ENCODE results near the gene ST7.

The ST7 gene

GRCh38 chr7:117248829-117249228, 295.5 kb downstream of the ST7 start:
- Histone ChIP-seq H3K9me3 (ENCODE audit: control insufficient read depth in 5 of 5, low read length in 5 of 5) (no peaks in the 10 kb centered on the region), H3K36me3 (ENCODE audit: control insufficient read depth in 5 of 5, insufficient read depth in 5 of 5, low read length in 5 of 5) (no peaks in the 10 kb centered on the region), H3K27me3 (ENCODE audit: control insufficient read depth in 5 of 5, insufficient read depth in 4 of 5, low read length in 5 of 5) (no peaks in the 10 kb centered on the region), H3K27ac (ENCODE audit: low read depth, low read length) (no peak overlapping the region), H3K9ac (ENCODE audit: low read length in 5 of 5) (no peak overlapping the region), H3K4me1 (ENCODE audit: control insufficient read depth in 5 of 5, insufficient read depth in 5 of 5, low read length in 5 of 5) (no peaks in the 10 kb centered on the region), H3K4me3 (ENCODE audit: low read depth in 1 of 5, low read length in 5 of 5) (no peak overlapping the region)

GRCh38 chr7:117249696-117250095, 296.4 kb downstream of the ST7 start:
- H3K27me3 ChIP-seq (ENCODE audit: control insufficient read depth in 5 of 5, insufficient read depth in 4 of 5, low read length in 5 of 5), result no peaks in the 10 kb centered on the region
- H3K36me3 ChIP-seq (ENCODE audit: control insufficient read depth in 5 of 5, insufficient read depth in 5 of 5, low read length in 5 of 5), result no peaks in the 10 kb centered on the region
- H3K9me3 ChIP-seq (ENCODE audit: control insufficient read depth in 5 of 5, low read length in 5 of 5), result no peaks in the 10 kb centered on the region
- no peaks in the 10 kb centered on the region for H3K4me1 ChIP-seq (ENCODE audit: control insufficient read depth in 5 of 5, insufficient read depth in 5 of 5, low read length in 5 of 5)
- no peak overlapping the region for H3K9ac ChIP-seq (ENCODE audit: low read length in 5 of 5)
- H3K4me3 ChIP-seq (ENCODE audit: low read depth in 1 of 5, low read length in 5 of 5), result no peak overlapping the region
- H3K27ac ChIP-seq (ENCODE audit: low read depth, low read length), result no peak overlapping the region

GRCh38 chr7:117250245-117250644, 296.9 kb downstream of the ST7 start:
- H3K9me3 ChIP-seq (ENCODE audit: control insufficient read depth in 5 of 5, low read length in 5 of 5), result no peaks in the 10 kb centered on the region
- no peaks in the 10 kb centered on the region for H3K4me1 ChIP-seq (ENCODE audit: control insufficient read depth in 5 of 5, insufficient read depth in 5 of 5, low read length in 5 of 5)
- no peak overlapping the region for H3K4me3 ChIP-seq (ENCODE audit: low read depth in 1 of 5, low read length in 5 of 5)
- no peaks in the 10 kb centered on the region for H3K36me3 ChIP-seq (ENCODE audit: control insufficient read depth in 5 of 5, insufficient read depth in 5 of 5, low read length in 5 of 5)
- no peak overlapping the region for H3K27ac ChIP-seq (ENCODE audit: low read depth, low read length)
- no peaks in the 10 kb centered on the region for H3K27me3 ChIP-seq (ENCODE audit: control insufficient read depth in 5 of 5, insufficient read depth in 4 of 5, low read length in 5 of 5)
- no peak overlapping the region for H3K9ac ChIP-seq (ENCODE audit: low read length in 5 of 5)

- no peak overlapping the region for H3K4me3 ChIP-seq (ENCODE audit: low read depth in 1 of 5, low read length in 5 of 5)
- no peak overlapping the region for H3K27ac ChIP-seq (ENCODE audit: low read depth, low read length)
- no peaks in the 10 kb centered on the region for H3K36me3 ChIP-seq (ENCODE audit: control insufficient read depth in 5 of 5, insufficient read depth in 5 of 5, low read length in 5 of 5)
- H3K9ac ChIP-seq (ENCODE audit: low read length in 5 of 5), result no peak overlapping the region
- H3K27me3 ChIP-seq (ENCODE audit: control insufficient read depth in 5 of 5, insufficient read depth in 4 of 5, low read length in 5 of 5), result no peaks in the 10 kb centered on the region
- no peaks in the 10 kb centered on the region for H3K4me1 ChIP-seq (ENCODE audit: control insufficient read depth in 5 of 5, insufficient read depth in 5 of 5, low read length in 5 of 5)
- H3K9me3 ChIP-seq (ENCODE audit: control insufficient read depth in 5 of 5, low read length in 5 of 5), result no peaks in the 10 kb centered on the region
Measured at GRCh38 chr7:117250801-117251200, 297.5 kb downstream of the ST7 start.

GRCh38 chr7:117251687-117252086, 298.4 kb downstream of the ST7 start:
- H3K9me3 ChIP-seq (ENCODE audit: control insufficient read depth in 5 of 5, low read length in 5 of 5), result no peaks in the 10 kb centered on the region
- no peaks in the 10 kb centered on the region for H3K27me3 ChIP-seq (ENCODE audit: control insufficient read depth in 5 of 5, insufficient read depth in 4 of 5, low read length in 5 of 5)
- H3K36me3 ChIP-seq (ENCODE audit: control insufficient read depth in 5 of 5, insufficient read depth in 5 of 5, low read length in 5 of 5), result no peaks in the 10 kb centered on the region
- no peaks in the 10 kb centered on the region for H3K4me1 ChIP-seq (ENCODE audit: control insufficient read depth in 5 of 5, insufficient read depth in 5 of 5, low read length in 5 of 5)
- H3K4me3 ChIP-seq (ENCODE audit: low read depth in 1 of 5, low read length in 5 of 5), result no peak overlapping the region
- H3K27ac ChIP-seq (ENCODE audit: low read depth, low read length), result no peak overlapping the region
- H3K9ac ChIP-seq (ENCODE audit: low read length in 5 of 5), result no peak overlapping the region

- Histone ChIP-seq H3K4me3 (ENCODE audit: low read depth in 1 of 5, low read length in 5 of 5) (no peak overlapping the region), H3K27ac (ENCODE audit: low read depth, low read length) (no peak overlapping the region), H3K36me3 (ENCODE audit: control insufficient read depth in 5 of 5, insufficient read depth in 5 of 5, low read length in 5 of 5) (no peaks in the 10 kb centered on the region), H3K9ac (ENCODE audit: low read length in 5 of 5) (no peak overlapping the region), H3K27me3 (ENCODE audit: control insufficient read depth in 5 of 5, insufficient read depth in 4 of 5, low read length in 5 of 5) (no peaks in the 10 kb centered on the region), H3K9me3 (ENCODE audit: control insufficient read depth in 5 of 5, low read length in 5 of 5) (no peaks in the 10 kb centered on the region), H3K4me1 (ENCODE audit: control insufficient read depth in 5 of 5, insufficient read depth in 5 of 5, low read length in 5 of 5) (no peaks in the 10 kb centered on the region)
Measured at GRCh38 chr7:117259615-117260014, 306.3 kb downstream of the ST7 start.

GRCh38 chr7:117262546-117262945, 309.2 kb downstream of the ST7 start:
- Histone ChIP-seq H3K27me3 (ENCODE audit: control insufficient read depth in 5 of 5, insufficient read depth in 4 of 5, low read length in 5 of 5) (no peaks in the 10 kb centered on the region), H3K4me3 (ENCODE audit: low read depth in 1 of 5, low read length in 5 of 5) (no peak overlapping the region), H3K36me3 (ENCODE audit: control insufficient read depth in 5 of 5, insufficient read depth in 5 of 5, low read length in 5 of 5) (no peaks in the 10 kb centered on the region)

GRCh38 chr7:117264716-117265115, 311.4 kb downstream of the ST7 start:
- H3K9me3 ChIP-seq (ENCODE audit: control insufficient read depth in 5 of 5, low read length in 5 of 5), result no peaks in the 10 kb centered on the region
- H3K9ac ChIP-seq (ENCODE audit: low read length in 5 of 5), result no peak overlapping the region
- H3K4me1 ChIP-seq (ENCODE audit: control insufficient read depth in 5 of 5, insufficient read depth in 5 of 5, low read length in 5 of 5), result no peaks in the 10 kb centered on the region
- H3K4me3 ChIP-seq (ENCODE audit: low read depth in 1 of 5, low read length in 5 of 5), result no peak overlapping the region
- no peaks in the 10 kb centered on the region for H3K36me3 ChIP-seq (ENCODE audit: control insufficient read depth in 5 of 5, insufficient read depth in 5 of 5, low read length in 5 of 5)
- H3K27ac ChIP-seq (ENCODE audit: low read depth, low read length), result no peak overlapping the region
- H3K27me3 ChIP-seq (ENCODE audit: control insufficient read depth in 5 of 5, insufficient read depth in 4 of 5, low read length in 5 of 5), result no peaks in the 10 kb centered on the region

More at GRCh38 chr7:117262546-117262945, 309.2 kb downstream of the ST7 start:
- Histone ChIP-seq H3K27ac (ENCODE audit: low read depth, low read length) (no peak overlapping the region), H3K9me3 (ENCODE audit: control insufficient read depth in 5 of 5, low read length in 5 of 5) (no peaks in the 10 kb centered on the region), H3K4me1 (ENCODE audit: control insufficient read depth in 5 of 5, insufficient read depth in 5 of 5, low read length in 5 of 5) (no peaks in the 10 kb centered on the region), H3K9ac (ENCODE audit: low read length in 5 of 5) (no peak overlapping the region)

GRCh38 chr7:117269417-117269816, 316.1 kb downstream of the ST7 start:
- Histone ChIP-seq H3K9me3 (ENCODE audit: control insufficient read depth in 5 of 5, low read length in 5 of 5) (no peaks in the 10 kb centered on the region), H3K27me3 (ENCODE audit: control insufficient read depth in 5 of 5, insufficient read depth in 4 of 5, low read length in 5 of 5) (peaks cover 0 to 2% (median 0%) of the 10 kb centered on the region in 5 donors), H3K9ac (ENCODE audit: low read length in 5 of 5) (no peak overlapping the region), H3K4me1 (ENCODE audit: control insufficient read depth in 5 of 5, insufficient read depth in 5 of 5, low read length in 5 of 5) (no peaks in the 10 kb centered on the region), H3K36me3 (ENCODE audit: control insufficient read depth in 5 of 5, insufficient read depth in 5 of 5, low read length in 5 of 5) (no peaks in the 10 kb centered on the region), H3K27ac (ENCODE audit: low read depth, low read length) (peak overlapping the region; percentile 54), H3K4me3 (ENCODE audit: low read depth in 1 of 5, low read length in 5 of 5) (no peak overlapping the region)

- H3K27me3 ChIP-seq (ENCODE audit: control insufficient read depth in 5 of 5, insufficient read depth in 4 of 5, low read length in 5 of 5), result peaks cover 0 to 2% (median 0%) of the 10 kb centered on the region in 5 donors
- peak overlapping the region; percentile 32 for H3K27ac ChIP-seq (ENCODE audit: low read depth, low read length)
- no peak overlapping the region for H3K9ac ChIP-seq (ENCODE audit: low read length in 5 of 5)
- H3K9me3 ChIP-seq (ENCODE audit: control insufficient read depth in 5 of 5, low read length in 5 of 5), result no peaks in the 10 kb centered on the region
- H3K36me3 ChIP-seq (ENCODE audit: control insufficient read depth in 5 of 5, insufficient read depth in 5 of 5, low read length in 5 of 5), result no peaks in the 10 kb centered on the region
- H3K4me1 ChIP-seq (ENCODE audit: control insufficient read depth in 5 of 5, insufficient read depth in 5 of 5, low read length in 5 of 5), result no peaks in the 10 kb centered on the region
- H3K4me3 ChIP-seq (ENCODE audit: low read depth in 1 of 5, low read length in 5 of 5), result no peak overlapping the region
Measured at GRCh38 chr7:117269886-117270285, 316.6 kb downstream of the ST7 start.

- Histone ChIP-seq H3K9ac (ENCODE audit: low read length in 5 of 5) (no peak overlapping the region), H3K36me3 (ENCODE audit: control insufficient read depth in 5 of 5, insufficient read depth in 5 of 5, low read length in 5 of 5) (no peaks in the 10 kb centered on the region), H3K4me3 (ENCODE audit: low read depth in 1 of 5, low read length in 5 of 5) (no peak overlapping the region), H3K9me3 (ENCODE audit: control insufficient read depth in 5 of 5, low read length in 5 of 5) (no peaks in the 10 kb centered on the region), H3K4me1 (ENCODE audit: control insufficient read depth in 5 of 5, insufficient read depth in 5 of 5, low read length in 5 of 5) (no peaks in the 10 kb centered on the region), H3K27ac (ENCODE audit: low read depth, low read length) (no peak overlapping the region), H3K27me3 (ENCODE audit: control insufficient read depth in 5 of 5, insufficient read depth in 4 of 5, low read length in 5 of 5) (peaks cover 0 to 2% (median 0%) of the 10 kb centered on the region in 5 donors)
Measured at GRCh38 chr7:117270371-117270770, 317.1 kb downstream of the ST7 start.

Data from subcutaneous abdominal adipose tissue (tissue), 5 donors.